Karpas-422 (cell line): ENCODE measurements around the gene GPAM. TPM values are rescaled to one million over a fixed set of nuclear protein-coding genes. Genes with fewer than 3 reads are reported as not detected.

ENCODE experiments used
- DNase-seq: peaks from one replicate; pipeline ENCODE4 v3.0.0-alpha.2; 2015
- H2AFZ ChIP-seq: fragments of 200-600 bp; sonication (generic); 2 replicates; pipeline ENCODE4 v1.6.1; 2014; ENCODE audit warnings: antibody characterized with exemption, low read length, mixed read lengths
- H3K27ac ChIP-seq: fragments of 200-600 bp; sonication (generic); 2 replicates; pipeline ENCODE4 v1.5.1; 2014; ENCODE audit warnings: mild to moderate bottlenecking, low read length, moderate library complexity
- H3K27me3 ChIP-seq: fragments of 200-600 bp; sonication (generic); 2 replicates; pipeline ENCODE4 v1.6.1; 2014; ENCODE audit warnings: low read length, mixed read lengths
- H3K36me3 ChIP-seq: fragments of 200-600 bp; sonication (generic); 2 replicates; pipeline ENCODE4 v1.6.1; 2014; ENCODE audit warnings: low read length, mixed read lengths; ENCODE audit not compliant: insufficient read depth
- H3K4me1 ChIP-seq: fragments of 200-600 bp; sonication (generic); 2 replicates; pipeline ENCODE4 v1.6.1; 2014; ENCODE audit warnings: mild to moderate bottlenecking, low read length, mixed read lengths
- H3K4me2 ChIP-seq: fragments of 200-600 bp; sonication (generic); 2 replicates; pipeline ENCODE4 v1.6.1; 2014; ENCODE audit warnings: low read length, low read depth, mild to moderate bottlenecking; ENCODE audit not compliant: poor library complexity, severe bottlenecking
- H3K4me3 ChIP-seq: fragments of 200-600 bp; sonication (generic); 2 replicates; pipeline ENCODE4 v1.5.1; 2014; ENCODE audit warnings: mild to moderate bottlenecking, antibody characterized with exemption, low read length, mixed read lengths
- H3K79me2 ChIP-seq: fragments of 200-600 bp; sonication (generic); 2 replicates; pipeline ENCODE4 v1.6.1; 2014; ENCODE audit warnings: mild to moderate bottlenecking, low read length, mixed read lengths
- H3K9ac ChIP-seq: fragments of 200-600 bp; sonication (generic); 2 replicates; pipeline ENCODE4 v1.6.0; 2014; ENCODE audit warnings: low read length
- H3K9me2 ChIP-seq: fragments of 200-600 bp; sonication (generic), shearing (Covaris generic); replicated peaks from 2 replicates; pipeline ENCODE4 v1.6.0; 2014; ENCODE audit warnings: mild to moderate bottlenecking, low read length, moderate library complexity; ENCODE audit not compliant: insufficient read depth
- H3K9me3 ChIP-seq: fragments of 300-700, 200-600 bp; sonication (generic); 2 replicates; pipeline ENCODE4 v1.6.1; 2014; ENCODE audit warnings: low read length, mixed read lengths
- H4K20me1 ChIP-seq: fragments of 200-600 bp; sonication (generic); 2 replicates; pipeline ENCODE4 v1.6.1; 2014; ENCODE audit warnings: mild to moderate bottlenecking, antibody characterized with exemption, low read length, low read depth; ENCODE audit not compliant: insufficient read depth
- total RNA-seq: library from RNA; depleted of rRNA; stranded (reverse); fragments of >200 nt; shearing (Covaris generic); gene quantifications from 2 replicates; pipeline ENCODE4 v1.2.3, GENCODE V29; 2014; ENCODE audit warnings: low replicate concordance

Gene GPAM
- total RNA-seq, 1 experiment from 2014 or later: 481 TPM

DNA sequence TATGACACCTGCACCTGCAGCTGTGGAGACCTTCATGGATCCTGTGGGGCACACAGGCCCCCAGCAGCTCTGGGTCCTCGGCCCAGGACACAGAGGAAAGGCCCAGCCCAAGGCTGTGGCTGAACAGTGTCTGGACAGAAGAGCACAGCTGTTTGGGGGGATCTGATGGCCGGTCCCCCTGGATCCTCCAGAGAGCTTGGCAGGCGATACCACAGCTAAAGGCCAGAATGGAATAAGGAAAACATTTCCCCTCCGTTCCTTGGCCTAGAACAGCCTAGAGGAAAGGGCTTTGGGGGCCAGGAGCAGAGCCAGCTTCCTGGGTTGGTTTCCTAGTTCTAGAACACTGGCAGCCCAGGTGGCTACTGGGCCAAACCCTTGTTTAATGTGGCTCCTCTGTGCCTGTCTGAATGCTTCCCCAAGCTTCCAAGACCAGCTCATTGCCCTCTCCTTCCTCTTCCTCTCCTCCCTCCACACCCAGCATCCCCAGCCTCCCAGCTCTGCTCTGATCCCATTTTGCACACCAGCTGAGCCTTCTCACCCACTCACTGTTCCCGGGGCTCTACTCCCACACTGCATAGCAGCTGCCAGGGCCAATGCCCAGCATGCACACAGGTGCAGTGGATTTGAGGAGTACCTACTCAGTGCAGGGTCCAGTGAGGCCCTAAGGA, 46.9 kb downstream of the GPAM start:
- no peaks in the 10 kb centered on the region for H3K9me2 ChIP-seq
- no peak overlapping the region for H2AFZ ChIP-seq
- no peak for DNase-seq

GRCh38 chr10:112135604-112136003, 48.0 kb downstream of the GPAM start:
- Histone ChIP-seq H3K27ac (no peak overlapping the region), H3K4me3 (no peak overlapping the region), H3K9ac (no peak overlapping the region), H3K27me3 (no peaks in the 10 kb centered on the region), H3K4me2 (no peak overlapping the region), H3K9me3 (no peaks in the 10 kb centered on the region), H3K4me1 (no peaks in the 10 kb centered on the region), H3K36me3 (peaks cover 84% of the 10 kb centered on the region), H3K9me2 (no peaks in the 10 kb centered on the region), H4K20me1 (peaks cover 8% of the 10 kb centered on the region), H3K79me2 (no peaks in the 10 kb centered on the region; the same call in 1 of the 2 replicates), H2AFZ (no peak overlapping the region)
- DNase-seq: no peak

More for the DNA sequence above, 46.9 kb downstream of the GPAM start:
- Histone ChIP-seq H3K79me2 (no peaks in the 10 kb centered on the region; the same call in 1 of the 2 replicates), H3K4me1 (no peaks in the 10 kb centered on the region), H3K27ac (no peak overlapping the region), H3K4me3 (no peak overlapping the region), H3K9ac (no peak overlapping the region), H3K27me3 (no peaks in the 10 kb centered on the region), H3K36me3 (peaks cover 88% of the 10 kb centered on the region), H3K4me2 (no peak overlapping the region), H3K9me3 (no peaks in the 10 kb centered on the region), H4K20me1 (peaks cover 8% of the 10 kb centered on the region)

- peaks cover 69% of the 10 kb centered on the region for H3K36me3 ChIP-seq
- no peaks in the 10 kb centered on the region for H4K20me1 ChIP-seq
- DNase-seq: no peak
- no peaks in the 10 kb centered on the region for H3K9me3 ChIP-seq
- no peaks in the 10 kb centered on the region for H3K79me2 ChIP-seq
- H3K4me1 ChIP-seq: no peaks in the 10 kb centered on the region
- no peak overlapping the region for H2AFZ ChIP-seq
- H3K27me3 ChIP-seq: no peaks in the 10 kb centered on the region
- no peak overlapping the region for H3K4me3 ChIP-seq
- H3K9me2 ChIP-seq: no peaks in the 10 kb centered on the region
- H3K4me2 ChIP-seq: no peak overlapping the region
- no peak overlapping the region for H3K27ac ChIP-seq
- no peak overlapping the region for H3K9ac ChIP-seq
Observed at GRCh38 chr10:112132435-112132834, 51.1 kb downstream of the GPAM start.

DNA sequence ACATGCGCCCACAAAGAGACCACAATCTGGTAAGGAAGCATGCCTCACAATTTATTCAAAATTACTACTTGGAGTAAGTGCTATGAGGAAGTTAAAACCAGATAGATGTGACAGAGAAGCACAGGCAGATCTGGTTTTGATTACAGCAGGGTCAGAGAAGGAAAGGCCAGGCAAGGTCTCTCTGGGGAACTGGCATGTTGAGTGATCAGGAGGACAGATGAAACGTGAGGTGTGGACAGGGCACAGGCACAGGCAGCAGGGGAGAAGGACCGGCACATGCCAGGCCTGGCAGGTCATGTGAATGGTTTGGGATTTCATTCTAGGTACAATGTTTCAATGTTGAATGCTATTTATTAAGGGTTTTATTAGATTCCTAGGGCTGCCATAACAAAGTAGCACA, 51.6 kb downstream of the GPAM start:
- Histone ChIP-seq H3K36me3 (peaks cover 65% of the 10 kb centered on the region), H3K79me2 (no peaks in the 10 kb centered on the region), H3K9ac (no peak overlapping the region), H4K20me1 (no peaks in the 10 kb centered on the region), H3K4me3 (no peak overlapping the region), H3K4me2 (no peak overlapping the region), H2AFZ (no peak overlapping the region), H3K4me1 (no peaks in the 10 kb centered on the region), H3K27me3 (no peaks in the 10 kb centered on the region), H3K9me3 (no peaks in the 10 kb centered on the region), H3K27ac (no peak overlapping the region), H3K9me2 (no peaks in the 10 kb centered on the region)
- DNase-seq: no peak

DNA sequence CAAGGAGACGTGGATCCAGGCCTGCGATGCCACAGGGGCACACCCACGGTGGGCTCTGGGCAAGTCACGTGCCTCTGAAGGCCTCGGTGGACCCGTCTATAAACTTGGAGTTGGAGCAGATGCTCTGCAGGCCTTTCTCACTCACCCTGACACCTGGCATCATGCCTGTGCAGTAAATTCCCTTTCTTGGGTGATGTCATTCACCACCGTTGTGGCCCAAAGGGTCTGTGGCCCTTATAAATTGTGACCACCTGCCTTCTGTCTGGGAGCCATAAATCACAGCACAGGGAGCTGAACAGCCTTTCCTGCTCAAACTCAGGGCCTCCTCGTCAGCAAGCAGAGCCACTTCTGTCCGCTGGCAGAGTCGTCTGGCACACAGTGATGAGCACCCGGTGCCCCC, 52.2 kb downstream of the GPAM start:
- DNase-seq: no peak
- Histone ChIP-seq H3K9me3 (no peaks in the 10 kb centered on the region), H3K27me3 (no peaks in the 10 kb centered on the region), H3K36me3 (peaks cover 59% of the 10 kb centered on the region), H3K4me1 (no peaks in the 10 kb centered on the region), H3K4me2 (no peak overlapping the region), H3K9ac (no peak overlapping the region), H3K9me2 (no peaks in the 10 kb centered on the region), H3K4me3 (no peak overlapping the region), H3K79me2 (no peaks in the 10 kb centered on the region), H2AFZ (no peak overlapping the region), H4K20me1 (no peaks in the 10 kb centered on the region), H3K27ac (no peak overlapping the region)

- H4K20me1 ChIP-seq: no peaks in the 10 kb centered on the region
- no peak overlapping the region for H3K27ac ChIP-seq
- H3K4me3 ChIP-seq: no peak overlapping the region
- H3K9me2 ChIP-seq: no peaks in the 10 kb centered on the region
- H3K9ac ChIP-seq: no peak overlapping the region
- H3K4me1 ChIP-seq: no peaks in the 10 kb centered on the region
- H3K9me3 ChIP-seq: no peaks in the 10 kb centered on the region
- no peaks in the 10 kb centered on the region for H3K79me2 ChIP-seq
- no peak overlapping the region for H3K4me2 ChIP-seq
- H3K27me3 ChIP-seq: no peaks in the 10 kb centered on the region
- peaks cover 24% of the 10 kb centered on the region for H3K36me3 ChIP-seq
- DNase-seq: no peak
- no peak overlapping the region for H2AFZ ChIP-seq
Observed at GRCh38 chr10:112126901-112127300, 56.7 kb downstream of the GPAM start.

DNA sequence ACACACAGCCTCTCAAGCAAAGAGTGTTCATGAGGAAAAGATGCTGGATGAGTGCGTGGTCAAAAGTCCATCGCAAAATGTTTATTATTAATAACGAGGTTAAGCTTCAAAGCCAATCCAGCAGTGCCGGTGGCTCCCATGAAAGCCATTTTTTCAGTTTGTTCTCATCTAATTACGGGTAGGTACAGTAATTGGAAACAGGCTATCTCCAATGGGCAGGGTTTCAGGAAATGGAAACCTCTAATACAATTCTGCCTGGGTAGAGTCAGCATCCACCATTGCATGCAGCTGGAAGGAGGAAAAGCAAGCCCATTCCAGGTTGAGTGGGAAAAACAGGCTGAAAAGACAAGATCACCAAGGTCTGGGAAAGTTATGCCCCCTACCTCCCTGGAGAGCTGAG, 57.4 kb downstream of the GPAM start:
- Histone ChIP-seq H3K36me3 (peaks cover 24% of the 10 kb centered on the region), H4K20me1 (no peaks in the 10 kb centered on the region), H3K4me2 (no peak overlapping the region), H3K27me3 (no peaks in the 10 kb centered on the region), H3K4me3 (no peak overlapping the region), H2AFZ (no peak overlapping the region), H3K79me2 (no peaks in the 10 kb centered on the region), H3K4me1 (no peaks in the 10 kb centered on the region), H3K27ac (no peak overlapping the region), H3K9me3 (no peaks in the 10 kb centered on the region), H3K9me2 (no peaks in the 10 kb centered on the region), H3K9ac (no peak overlapping the region)
- DNase-seq: no peak

DNA sequence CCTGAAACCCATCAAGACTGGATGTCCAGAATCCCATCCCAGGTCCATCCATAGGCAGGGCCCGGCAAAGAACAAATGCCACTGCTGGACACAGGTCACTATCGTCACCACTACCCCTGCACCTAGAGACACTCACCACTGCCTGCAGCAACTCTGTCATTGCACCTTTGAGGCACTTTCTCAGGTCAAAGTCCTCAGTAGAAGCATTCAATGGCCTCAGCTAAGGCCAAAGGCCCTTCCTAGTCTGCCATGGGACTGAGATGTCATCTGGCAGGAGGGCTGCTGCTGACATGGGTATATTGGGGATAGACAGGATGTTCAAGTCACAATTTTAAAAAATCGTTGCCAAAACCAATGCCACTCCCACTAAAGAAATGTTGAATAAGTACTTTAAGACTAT, 58.7 kb downstream of the GPAM start:
- no peak for DNase-seq
- Histone ChIP-seq H3K9me2 (no peaks in the 10 kb centered on the region), H3K27ac (no peak overlapping the region), H3K4me3 (no peak overlapping the region), H3K36me3 (peaks cover 27% of the 10 kb centered on the region), H3K4me2 (no peak overlapping the region), H3K9ac (no peak overlapping the region), H3K27me3 (no peaks in the 10 kb centered on the region), H3K79me2 (no peaks in the 10 kb centered on the region), H3K4me1 (no peaks in the 10 kb centered on the region), H3K9me3 (no peaks in the 10 kb centered on the region), H2AFZ (no peak overlapping the region), H4K20me1 (no peaks in the 10 kb centered on the region)
